Measurements from ENCODE around the gene BAZ1B.
"Not testable (repeated sequence)": the region's sequence is repeated elsewhere in the genome, so short reads cannot be mapped to it uniquely, and the experiment has no call there.

BAZ1B gene

DNA sequence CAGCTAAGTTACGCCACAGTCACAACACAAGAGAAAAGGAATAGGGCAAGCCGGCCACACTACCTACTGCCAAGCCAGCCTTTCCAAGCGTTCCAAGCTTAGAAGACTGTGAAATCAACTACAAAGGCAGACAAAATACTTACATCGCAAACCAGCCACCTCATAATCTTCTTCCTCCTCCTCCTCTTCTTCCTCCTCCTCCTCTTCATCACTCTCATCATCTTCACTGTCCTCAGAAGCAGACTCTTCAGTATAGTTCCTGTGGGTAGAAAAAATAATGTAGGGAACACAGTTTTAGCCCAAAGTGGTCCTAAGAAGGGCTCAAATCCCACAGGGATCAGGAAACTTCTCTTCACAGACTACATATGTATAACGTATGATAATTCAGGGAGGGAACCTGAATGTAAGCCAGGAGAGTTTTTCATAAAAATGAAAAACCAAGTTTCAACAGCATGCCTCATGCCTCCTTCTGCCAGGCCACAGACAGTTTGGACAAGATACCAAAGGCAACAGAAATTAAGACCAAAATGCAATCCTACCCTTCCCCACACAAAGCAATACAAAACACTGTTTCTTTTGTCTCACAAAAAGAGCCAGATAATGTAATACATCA is 74.9 kb downstream of the BAZ1B start:
- no peak for DNase-seq (ENCODE audit: low spot score)

DNA sequence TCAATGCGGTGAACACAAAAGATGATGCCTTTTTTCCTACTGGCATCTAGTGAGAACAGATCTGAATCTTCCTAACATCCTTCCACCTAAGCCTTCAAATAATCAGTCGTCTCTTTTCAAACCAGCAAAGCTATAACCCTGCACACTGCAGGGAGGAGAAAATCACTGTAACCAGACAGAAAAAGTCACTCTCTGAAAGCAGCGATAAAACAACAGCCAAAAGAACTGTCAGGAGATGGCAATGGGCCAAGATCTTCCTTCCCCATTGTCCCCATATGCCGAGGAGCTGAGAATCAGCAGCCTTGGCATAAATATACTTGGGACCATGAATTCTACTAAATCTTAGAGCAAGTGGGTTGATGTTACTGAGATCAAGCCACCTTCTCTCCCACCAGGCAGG is 75.4 kb downstream of the BAZ1B start:
- DNase-seq (ENCODE audit: low spot score): no peak

DNA sequence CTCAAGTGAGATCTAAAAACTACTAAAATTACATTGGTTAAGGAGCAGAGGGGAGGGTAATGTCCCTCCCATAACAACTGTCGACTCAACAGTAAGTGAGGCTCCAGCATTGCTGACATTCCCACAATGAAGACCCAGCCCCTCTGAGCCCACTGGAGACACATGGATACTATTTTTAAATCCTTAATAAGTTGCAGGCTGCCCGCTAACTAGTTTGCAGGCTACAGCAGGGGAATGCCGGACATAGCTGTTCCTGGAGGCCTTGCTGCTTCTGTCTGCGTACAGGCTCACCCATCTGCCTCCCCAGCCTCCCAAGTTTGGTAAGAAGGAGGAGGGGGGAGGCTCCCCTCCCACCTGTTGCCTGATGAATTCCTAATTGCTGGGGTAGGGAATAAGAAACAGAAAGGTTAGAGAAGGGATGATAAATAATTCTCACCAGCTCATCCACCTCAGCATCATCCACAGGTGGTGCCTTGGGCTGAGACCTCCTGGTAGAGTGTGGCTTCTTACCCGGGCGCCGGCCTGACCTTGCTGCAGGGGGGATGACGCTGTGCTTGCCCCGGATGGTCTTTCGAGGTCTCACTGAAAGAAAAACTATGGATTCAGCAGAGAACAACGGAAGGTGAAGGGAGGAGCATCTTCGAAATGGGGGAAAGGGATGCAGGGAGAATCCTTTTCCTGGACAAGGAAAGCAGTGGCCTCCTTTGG is 78.4 kb downstream of the BAZ1B start:
- DNase-seq (ENCODE audit: low spot score): no peak

- no peak for DNase-seq (ENCODE audit: low spot score)
Observed at GRCh38 chr7:73442903-73443500, 79.1 kb downstream of the BAZ1B start.

DNA sequence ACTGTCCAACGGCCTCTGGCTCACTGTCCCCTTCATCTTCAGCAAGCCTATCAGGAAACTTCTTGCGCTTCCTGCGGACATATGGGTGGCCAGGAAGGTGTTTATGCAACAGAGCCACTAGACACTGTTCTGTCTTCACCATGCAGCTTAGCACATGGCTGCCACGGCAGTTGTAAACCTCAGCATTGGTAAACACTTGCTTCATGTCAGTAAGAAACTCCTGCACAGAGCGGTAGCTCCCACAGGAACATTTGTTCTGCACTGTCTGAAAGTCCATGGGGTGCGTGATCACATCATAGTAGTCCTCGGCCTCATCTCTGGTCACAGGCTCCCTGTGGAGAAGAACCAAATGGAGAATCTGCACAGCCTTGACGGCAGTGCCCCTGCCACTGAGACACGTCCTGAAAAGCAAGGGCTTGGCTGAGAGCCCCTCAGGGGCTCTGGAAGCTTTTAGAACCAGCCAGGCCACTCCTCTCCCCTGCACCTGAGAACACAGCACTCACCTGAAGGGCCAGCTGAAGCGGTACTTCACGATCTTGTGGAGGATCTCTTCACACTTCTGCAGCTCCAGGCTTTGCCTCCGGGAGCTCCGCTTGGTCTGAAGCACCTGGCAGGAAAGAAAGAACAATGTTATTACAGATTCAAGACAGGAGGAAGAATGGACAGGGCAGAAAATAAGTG is 79.7 kb downstream of the BAZ1B start:
- no peak for DNase-seq (ENCODE audit: low spot score)

- DNase-seq (ENCODE audit: low spot score): no peak
Observed at GRCh38 chr7:73439410-73439704, 82.7 kb downstream of the BAZ1B start.

DNA sequence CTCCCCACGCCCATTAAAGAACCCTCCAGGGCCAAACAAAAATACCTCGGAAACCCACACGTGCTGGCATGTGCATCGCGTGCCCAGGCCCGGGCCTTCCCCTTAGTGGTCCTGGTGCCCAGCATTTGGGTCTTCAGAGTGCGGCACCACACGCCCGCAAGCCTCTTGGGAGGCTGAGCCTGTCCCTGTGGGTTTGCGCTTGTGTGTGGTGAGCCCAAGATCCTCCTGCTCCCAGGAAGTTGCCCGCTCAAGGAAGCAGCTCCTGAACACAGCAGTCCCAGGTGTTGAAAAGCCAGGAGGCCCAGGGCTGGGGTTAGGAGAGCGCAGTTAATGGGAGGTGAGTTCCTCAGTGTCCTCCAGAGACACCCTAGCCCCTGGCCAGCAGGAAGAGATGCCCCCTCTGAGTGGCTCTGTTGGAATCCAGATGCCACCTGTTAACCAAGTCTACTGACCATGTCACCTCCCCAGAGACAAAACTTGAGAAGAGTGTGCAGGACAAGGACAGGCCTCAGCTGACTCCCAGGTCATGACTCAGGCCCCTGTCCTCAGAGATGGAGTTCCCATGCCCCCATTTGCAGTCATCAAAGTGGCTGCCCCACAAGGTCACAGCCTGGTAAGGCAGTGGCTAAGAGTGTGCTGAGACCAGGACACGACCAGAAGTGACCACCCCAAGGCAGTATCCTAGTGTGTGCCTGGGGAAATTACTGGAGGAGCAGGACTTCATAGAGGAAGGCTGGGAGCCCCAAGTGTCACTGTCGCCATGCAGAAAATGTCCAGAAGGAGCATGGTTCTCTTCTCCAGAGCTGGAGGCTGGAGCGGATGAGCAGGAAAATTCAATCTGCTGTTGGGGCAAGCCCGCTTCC is 83.3 kb downstream of the BAZ1B start:
- no peak for DNase-seq (ENCODE audit: low spot score)

DNA sequence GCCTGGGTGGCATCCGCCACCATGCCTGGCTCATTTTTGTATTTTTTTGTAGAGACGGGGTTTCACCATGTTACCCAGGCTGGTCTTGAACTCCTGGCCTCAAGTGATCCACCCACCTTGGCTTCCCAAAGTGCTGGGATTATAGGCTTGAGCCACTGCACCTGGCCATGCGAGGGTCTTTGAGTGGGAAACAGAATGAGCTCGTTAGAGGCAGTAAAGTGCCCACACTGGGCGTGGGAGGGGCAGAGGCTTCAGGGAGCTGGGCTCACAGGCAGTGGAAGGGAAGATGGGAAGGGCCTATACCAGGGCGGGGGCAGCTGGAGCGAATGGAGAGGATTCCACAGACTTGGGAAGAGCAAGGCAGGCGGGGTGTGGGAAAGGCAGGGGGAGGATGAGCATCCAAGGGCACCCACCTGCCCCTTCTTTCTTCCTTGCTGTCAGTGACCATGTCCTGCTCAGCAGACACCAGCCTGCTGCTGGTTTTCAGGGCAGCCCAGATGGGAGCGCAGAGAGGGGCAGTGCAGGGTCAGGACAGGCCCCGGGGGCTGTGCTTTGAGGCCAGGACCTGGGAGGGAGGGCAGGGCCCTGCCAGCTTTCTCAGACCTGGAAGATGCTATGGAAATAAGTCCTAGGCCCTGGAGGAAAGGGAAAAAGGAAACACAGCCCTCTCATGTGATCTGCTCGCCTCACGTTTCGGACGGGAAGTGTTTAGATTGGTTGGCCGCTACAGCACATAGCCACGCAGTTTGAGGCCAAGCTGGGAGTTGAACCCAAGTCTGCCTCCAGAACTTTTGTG is 84.3 kb downstream of the BAZ1B start:
- DNase-seq (ENCODE audit: low spot score): no peak

GRCh38 chr7:73437091-73437490 is 85.0 kb downstream of the BAZ1B start:
- no peak for DNase-seq (ENCODE audit: low spot score)

GRCh38 chr7:73436031-73436929 is 85.8 kb downstream of the BAZ1B start:
- DNase-seq (ENCODE audit: low spot score): no peak

GRCh38 chr7:73435471-73436009 is 86.6 kb downstream of the BAZ1B start:
- DNase-seq (ENCODE audit: low spot score): no peak

GRCh38 chr7:73434701-73435069 is 87.4 kb downstream of the BAZ1B start:
- DNase-seq (ENCODE audit: low spot score): no peak

DNA sequence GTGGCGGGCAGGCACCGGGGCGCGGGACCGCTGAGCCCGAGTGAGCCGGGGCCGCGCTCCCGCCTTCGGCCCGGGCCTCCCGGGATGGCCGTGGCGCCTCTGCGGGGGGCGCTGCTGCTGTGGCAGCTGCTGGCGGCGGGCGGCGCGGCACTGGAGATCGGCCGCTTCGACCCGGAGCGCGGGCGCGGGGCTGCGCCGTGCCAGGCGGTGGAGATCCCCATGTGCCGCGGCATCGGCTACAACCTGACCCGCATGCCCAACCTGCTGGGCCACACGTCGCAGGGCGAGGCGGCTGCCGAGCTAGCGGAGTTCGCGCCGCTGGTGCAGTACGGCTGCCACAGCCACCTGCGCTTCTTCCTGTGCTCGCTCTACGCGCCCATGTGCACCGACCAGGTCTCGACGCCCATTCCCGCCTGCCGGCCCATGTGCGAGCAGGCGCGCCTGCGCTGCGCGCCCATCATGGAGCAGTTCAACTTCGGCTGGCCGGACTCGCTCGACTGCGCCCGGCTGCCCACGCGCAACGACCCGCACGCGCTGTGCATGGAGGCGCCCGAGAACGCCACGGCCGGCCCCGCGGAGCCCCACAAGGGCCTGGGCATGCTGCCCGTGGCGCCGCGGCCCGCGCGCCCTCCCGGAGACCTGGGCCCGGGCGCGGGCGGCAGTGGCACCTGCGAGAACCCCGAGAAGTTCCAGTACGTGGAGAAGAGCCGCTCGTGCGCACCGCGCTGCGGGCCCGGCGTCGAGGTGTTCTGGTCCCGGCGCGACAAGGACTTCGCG is 88.0 kb downstream of the BAZ1B start:
- no peak for DNase-seq (ENCODE audit: low spot score)

GRCh38 chr7:73432676-73433075 is 89.4 kb downstream of the BAZ1B start:
- DNase-seq (ENCODE audit: low spot score): no peak

- DNase-seq (ENCODE audit: low spot score): no peak
Observed at GRCh38 chr7:73431041-73431835, 90.9 kb downstream of the BAZ1B start.

- DNase-seq (ENCODE audit: low spot score): not testable (repeated sequence)
Observed at GRCh38 chr7:73430540-73430939, 91.6 kb downstream of the BAZ1B start.

- no peak for DNase-seq (ENCODE audit: low spot score)
Observed at GRCh38 chr7:73429622-73430505, 92.2 kb downstream of the BAZ1B start.
